GM21825 (cell line): ENCODE results near the gene MSH2.

Source experiments
- ATAC-seq: cut with Tn5 transposase; IDR thresholded peaks from one replicate; pipeline ENCODE4 v1.9.1; 2021; ENCODE audit warnings: mild to moderate bottlenecking, moderate library complexity; ENCODE audit not compliant: unreplicated experiment

Gene MSH2

DNA sequence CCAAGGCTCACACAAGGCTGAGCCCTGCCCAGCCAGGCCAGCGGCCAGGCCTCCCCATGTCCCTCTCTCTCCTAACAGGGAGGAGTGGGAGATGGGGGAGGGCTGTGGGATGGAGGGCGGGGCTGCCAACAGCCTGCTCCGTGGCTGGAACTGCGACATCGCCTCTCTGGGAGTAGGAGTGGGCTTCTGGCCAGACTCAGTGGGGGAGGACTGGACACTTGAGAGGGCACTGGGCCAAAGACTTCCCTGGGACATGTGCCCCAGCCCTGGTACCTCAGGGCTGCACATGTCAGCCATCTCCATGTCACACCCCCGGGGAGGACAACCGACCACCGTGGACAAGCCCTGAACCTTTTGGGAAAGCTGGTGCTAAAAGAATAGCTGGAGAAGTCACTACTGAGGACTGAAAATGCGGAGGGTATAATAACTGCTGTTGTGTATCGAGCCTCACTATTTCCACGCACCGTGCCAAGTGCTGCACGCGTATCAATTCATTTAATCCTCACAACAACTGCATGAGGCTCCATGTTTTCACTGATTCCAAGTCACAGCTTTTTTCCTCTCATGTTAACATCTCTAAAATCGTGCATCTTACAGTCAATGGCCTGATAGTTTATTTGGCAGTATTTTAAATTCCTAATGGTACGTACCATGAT lies 127.3 kb downstream of the MSH2 start:
- ATAC-seq: no peak

DNA sequence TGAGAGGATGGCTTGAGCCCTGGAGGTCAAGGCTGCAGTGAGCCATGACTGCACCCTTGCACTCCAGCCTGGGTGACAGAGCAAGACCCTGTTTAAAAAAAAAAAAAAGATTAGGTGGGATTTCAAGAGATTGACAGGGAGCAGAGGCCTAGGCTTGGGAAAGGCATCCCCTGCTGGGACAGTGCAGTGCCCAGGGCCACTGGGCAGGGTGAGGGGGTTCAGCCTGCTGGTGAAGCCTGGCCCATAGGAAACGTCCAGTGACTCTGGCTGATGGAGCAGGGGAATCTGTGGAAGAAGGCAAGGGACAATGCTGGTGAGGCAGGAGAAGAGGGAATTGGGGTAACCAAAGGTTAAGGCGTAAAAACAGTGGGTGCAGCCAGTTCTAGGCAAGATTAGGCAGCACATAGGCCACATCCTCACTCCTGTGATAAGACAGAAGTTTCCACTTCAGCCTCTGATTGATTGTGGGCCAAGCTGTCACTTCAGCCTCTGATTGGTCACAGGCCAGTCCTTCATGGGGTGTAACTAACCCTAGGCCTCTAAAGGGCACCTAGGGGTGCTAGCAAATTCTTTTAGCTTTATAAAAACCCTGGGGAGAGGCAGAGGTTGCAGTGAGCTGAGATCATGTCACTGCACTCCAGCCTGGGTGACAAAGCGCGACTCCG lies 128.6 kb downstream of the MSH2 start:
- ATAC-seq: no peak
